ENCODE data around the gene RCSD1. TPM values are rescaled to one million over a fixed set of nuclear protein-coding genes. Genes with fewer than 3 reads are reported as not detected.

RCSD1 gene
- total and polyA plus RNA-seq, 2 of the 13 experiments (the other 11 are each of a cell fraction or from before 2014, with no cell fraction given) = not detected

DNA sequence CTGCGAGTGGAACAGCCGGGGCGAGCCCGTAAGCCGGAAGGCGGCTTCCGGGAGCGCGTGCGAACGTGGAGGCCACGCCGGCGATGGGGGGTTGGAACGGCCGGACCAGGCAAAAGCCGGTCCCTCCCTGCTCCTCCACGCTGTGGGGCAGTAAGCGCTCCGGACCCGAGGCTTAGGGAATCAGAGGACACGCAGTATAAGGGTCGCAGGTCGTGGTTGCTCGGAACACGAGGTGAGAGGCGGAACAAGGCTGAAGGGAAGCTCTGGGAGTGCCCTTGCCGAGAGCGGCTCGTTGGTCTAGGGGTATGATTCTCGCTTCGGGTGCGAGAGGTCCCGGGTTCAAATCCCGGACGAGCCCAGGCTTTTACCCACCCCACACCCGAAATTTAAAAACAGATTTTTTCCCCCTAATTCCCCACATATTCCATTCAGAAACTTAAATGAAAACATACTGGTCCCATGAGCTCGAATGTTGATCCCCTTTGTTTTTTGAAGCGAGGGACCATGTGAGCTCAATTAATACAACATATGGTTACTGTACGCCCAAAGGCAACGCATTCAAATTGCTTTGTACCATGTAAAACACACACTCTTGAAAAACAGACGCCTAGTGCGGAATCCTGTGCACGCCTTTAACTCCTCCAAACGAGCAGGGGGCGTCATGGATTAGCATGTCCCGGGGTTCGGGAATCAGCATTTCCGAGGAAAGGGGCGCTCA is 84.6 kb downstream of the RCSD1 start (continued):
- TF ChIP-seq, protein P1, sequence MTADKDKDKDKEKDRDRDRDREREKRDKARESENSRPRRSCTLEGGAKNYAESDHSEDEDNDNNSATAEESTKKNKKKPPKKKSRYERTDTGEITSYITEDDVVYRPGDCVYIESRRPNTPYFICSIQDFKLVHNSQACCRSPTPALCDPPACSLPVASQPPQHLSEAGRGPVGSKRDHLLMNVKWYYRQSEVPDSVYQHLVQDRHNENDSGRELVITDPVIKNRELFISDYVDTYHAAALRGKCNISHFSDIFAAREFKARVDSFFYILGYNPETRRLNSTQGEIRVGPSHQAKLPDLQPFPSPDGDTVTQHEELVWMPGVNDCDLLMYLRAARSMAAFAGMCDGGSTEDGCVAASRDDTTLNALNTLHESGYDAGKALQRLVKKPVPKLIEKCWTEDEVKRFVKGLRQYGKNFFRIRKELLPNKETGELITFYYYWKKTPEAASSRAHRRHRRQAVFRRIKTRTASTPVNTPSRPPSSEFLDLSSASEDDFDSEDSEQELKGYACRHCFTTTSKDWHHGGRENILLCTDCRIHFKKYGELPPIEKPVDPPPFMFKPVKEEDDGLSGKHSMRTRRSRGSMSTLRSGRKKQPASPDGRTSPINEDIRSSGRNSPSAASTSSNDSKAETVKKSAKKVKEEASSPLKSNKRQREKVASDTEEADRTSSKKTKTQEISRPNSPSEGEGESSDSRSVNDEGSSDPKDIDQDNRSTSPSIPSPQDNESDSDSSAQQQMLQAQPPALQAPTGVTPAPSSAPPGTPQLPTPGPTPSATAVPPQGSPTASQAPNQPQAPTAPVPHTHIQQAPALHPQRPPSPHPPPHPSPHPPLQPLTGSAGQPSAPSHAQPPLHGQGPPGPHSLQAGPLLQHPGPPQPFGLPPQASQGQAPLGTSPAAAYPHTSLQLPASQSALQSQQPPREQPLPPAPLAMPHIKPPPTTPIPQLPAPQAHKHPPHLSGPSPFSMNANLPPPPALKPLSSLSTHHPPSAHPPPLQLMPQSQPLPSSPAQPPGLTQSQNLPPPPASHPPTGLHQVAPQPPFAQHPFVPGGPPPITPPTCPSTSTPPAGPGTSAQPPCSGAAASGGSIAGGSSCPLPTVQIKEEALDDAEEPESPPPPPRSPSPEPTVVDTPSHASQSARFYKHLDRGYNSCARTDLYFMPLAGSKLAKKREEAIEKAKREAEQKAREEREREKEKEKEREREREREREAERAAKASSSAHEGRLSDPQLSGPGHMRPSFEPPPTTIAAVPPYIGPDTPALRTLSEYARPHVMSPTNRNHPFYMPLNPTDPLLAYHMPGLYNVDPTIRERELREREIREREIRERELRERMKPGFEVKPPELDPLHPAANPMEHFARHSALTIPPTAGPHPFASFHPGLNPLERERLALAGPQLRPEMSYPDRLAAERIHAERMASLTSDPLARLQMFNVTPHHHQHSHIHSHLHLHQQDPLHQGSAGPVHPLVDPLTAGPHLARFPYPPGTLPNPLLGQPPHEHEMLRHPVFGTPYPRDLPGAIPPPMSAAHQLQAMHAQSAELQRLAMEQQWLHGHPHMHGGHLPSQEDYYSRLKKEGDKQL (CRISPR knock-in tag; IDR thresholded peaks at IDR 0.05; ENCODE audit: low read depth) = no peak
- no peak for TF ChIP-seq MZF1 (CRISPR knock-in tag; IDR thresholded peaks at IDR 0.05; ENCODE audit: borderline replicate concordance)
- TF ChIP-seq ZSCAN22 (CRISPR knock-in tag; IDR thresholded peaks at IDR 0.05) = peak; percentile 79
- TF ChIP-seq, protein P2, sequence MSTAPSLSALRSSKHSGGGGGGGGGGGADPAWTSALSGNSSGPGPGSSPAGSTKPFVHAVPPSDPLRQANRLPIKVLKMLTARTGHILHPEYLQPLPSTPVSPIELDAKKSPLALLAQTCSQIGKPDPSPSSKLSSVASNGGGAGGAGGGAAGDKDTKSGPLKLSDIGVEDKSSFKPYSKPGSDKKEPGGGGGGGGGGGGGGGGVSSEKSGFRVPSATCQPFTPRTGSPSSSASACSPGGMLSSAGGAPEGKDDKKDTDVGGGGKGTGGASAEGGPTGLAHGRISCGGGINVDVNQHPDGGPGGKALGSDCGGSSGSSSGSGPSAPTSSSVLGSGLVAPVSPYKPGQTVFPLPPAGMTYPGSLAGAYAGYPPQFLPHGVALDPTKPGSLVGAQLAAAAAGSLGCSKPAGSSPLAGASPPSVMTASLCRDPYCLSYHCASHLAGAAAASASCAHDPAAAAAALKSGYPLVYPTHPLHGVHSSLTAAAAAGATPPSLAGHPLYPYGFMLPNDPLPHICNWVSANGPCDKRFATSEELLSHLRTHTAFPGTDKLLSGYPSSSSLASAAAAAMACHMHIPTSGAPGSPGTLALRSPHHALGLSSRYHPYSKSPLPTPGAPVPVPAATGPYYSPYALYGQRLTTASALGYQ (CRISPR knock-in tag; IDR thresholded peaks at IDR 0.05) = peak; percentile 36
- no peak; the same call in 1 of the 2 replicates for TF ChIP-seq PHF20 (CRISPR knock-in tag; IDR thresholded peaks at IDR 0.05)
- TF ChIP-seq ZFP41 (CRISPR knock-in tag; IDR thresholded peaks at IDR 0.05; ENCODE audit: borderline replicate concordance) = 0 out of 2 replicates have a peak, but pooled peaks have one; percentile 29
- TF ChIP-seq, protein P3, sequence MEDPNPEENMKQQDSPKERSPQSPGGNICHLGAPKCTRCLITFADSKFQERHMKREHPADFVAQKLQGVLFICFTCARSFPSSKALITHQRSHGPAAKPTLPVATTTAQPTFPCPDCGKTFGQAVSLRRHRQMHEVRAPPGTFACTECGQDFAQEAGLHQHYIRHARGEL (CRISPR knock-in tag; IDR thresholded peaks at IDR 0.05) = no peak
- TF ChIP-seq FOSL2 (CRISPR knock-in tag; IDR thresholded peaks at IDR 0.05) = peak; percentile 43
- no peak; the same call in 1 of the 2 replicates for TF ChIP-seq NRL (CRISPR knock-in tag; IDR thresholded peaks at IDR 0.05; ENCODE audit: borderline replicate concordance)
- 0 out of 2 replicates have a peak, but pooled peaks have one; percentile 27 for TF ChIP-seq ZNF317 (CRISPR knock-in tag; IDR thresholded peaks at IDR 0.05)
- TF ChIP-seq ZNF124 (CRISPR knock-in tag; IDR thresholded peaks at IDR 0.05) = peak; percentile 25; the same call in 1 of the 2 replicates
- TF ChIP-seq, protein P4, sequence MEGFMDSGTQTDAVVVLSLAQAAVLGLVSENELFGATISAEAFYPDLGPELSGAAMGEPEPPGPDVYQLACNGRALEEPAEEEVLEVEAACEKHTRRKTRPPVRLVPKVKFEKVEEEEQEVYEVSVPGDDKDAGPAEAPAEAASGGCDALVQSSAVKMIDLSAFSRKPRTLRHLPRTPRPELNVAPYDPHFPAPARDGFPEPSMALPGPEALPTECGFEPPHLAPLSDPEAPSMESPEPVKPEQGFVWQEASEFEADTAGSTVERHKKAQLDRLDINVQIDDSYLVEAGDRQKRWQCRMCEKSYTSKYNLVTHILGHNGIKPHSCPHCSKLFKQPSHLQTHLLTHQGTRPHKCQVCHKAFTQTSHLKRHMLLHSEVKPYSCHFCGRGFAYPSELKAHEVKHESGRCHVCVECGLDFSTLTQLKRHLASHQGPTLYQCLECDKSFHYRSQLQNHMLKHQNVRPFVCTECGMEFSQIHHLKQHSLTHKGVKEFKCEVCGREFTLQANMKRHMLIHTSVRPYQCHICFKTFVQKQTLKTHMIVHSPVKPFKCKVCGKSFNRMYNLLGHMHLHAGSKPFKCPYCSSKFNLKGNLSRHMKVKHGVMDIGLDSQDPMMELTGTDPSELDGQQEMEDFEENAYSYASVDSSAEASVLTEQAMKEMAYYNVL (CRISPR knock-in tag; IDR thresholded peaks at IDR 0.05; ENCODE audit: borderline replicate concordance) = peak; percentile 66; the same call in 1 of the 2 replicates
- TF ChIP-seq BRD4 (CRISPR knock-in tag; IDR thresholded peaks at IDR 0.05) = 0 out of 2 replicates have a peak, but pooled peaks have one; percentile 68
- no peak for TF ChIP-seq SIX4 (CRISPR knock-in tag; IDR thresholded peaks at IDR 0.05)
- no peak for TF ChIP-seq FOXM1 (CRISPR knock-in tag; IDR thresholded peaks at IDR 0.05)
- TF ChIP-seq ZMYM3 (CRISPR knock-in tag; IDR thresholded peaks at IDR 0.05) = peak; percentile 16; the same call in 1 of the 2 replicates
- TF ChIP-seq TSC22D2 (CRISPR knock-in tag; IDR thresholded peaks at IDR 0.05; ENCODE audit: borderline replicate concordance) = peak; percentile 90; the same call in 1 of the 2 replicates
- peak; percentile 88 for TF ChIP-seq STAT5B (CRISPR knock-in tag; IDR thresholded peaks at IDR 0.05)
